Hepatocyte (in vitro differentiated cells): ENCODE measurements around the gene TMEM9B.

Source experiments
- CTCF ChIP-seq: fragments of 200-600 bp; sonication (generic); IDR thresholded peaks from 2 replicates; pipeline ENCODE4 v1.5.1; 2016; ENCODE audit warnings: antibody characterized with exemption, mild to moderate bottlenecking; ENCODE audit not compliant: poor library complexity
- EZH2 ChIP-seq: fragments of 200-600 bp; sonication (generic); IDR thresholded peaks from 2 replicates; pipeline ENCODE4 v1.6.1; 2016; ENCODE audit warnings: antibody characterized with exemption, mild to moderate bottlenecking, borderline replicate concordance
- EZH2phosphoT487 ChIP-seq: fragments of 200-600 bp; sonication (generic); IDR thresholded peaks from one replicate; pipeline ENCODE4 v1.6.1; 2018; ENCODE audit warnings: antibody characterized with exemption, mild to moderate bottlenecking, low read depth, moderate library complexity; ENCODE audit not compliant: unreplicated experiment, severe bottlenecking

- TF ChIP-seq EZH2, result no peak
- TF ChIP-seq CTCF, result no peak
- no peak for TF ChIP-seq EZH2phosphoT487
These were observed 36.0 kb downstream of the TMEM9B start for GRCh38 chr11:8928205-8928604.
